ENCODE results near the gene TCF7. TPM values are rescaled to one million over a fixed set of nuclear protein-coding genes. Genes with fewer than 3 reads are reported as not detected.

TCF7 gene
- polyA plus RNA-seq, 1 of the 3 experiments (the other 2 are of a cell fraction): 2.7 TPM

GRCh38 chr5:134099939-134100282 lies 14.6 kb upstream of the TCF7 start:
- no peak overlapping the region for H3K9ac ChIP-seq
- no peaks in the 10 kb centered on the region for H3K9me3 ChIP-seq
- no peaks in the 10 kb centered on the region for H3K9me2 ChIP-seq
- DNase-seq: no peak
- H3K27me3 ChIP-seq (ENCODE audit: insufficient read depth): no peaks in the 10 kb centered on the region
- H3K4me3 ChIP-seq (ENCODE audit: low read depth in 2 of 2, low read length in 1 of 2): no peak overlapping the region
- WGBS (ENCODE audit: low lambda C conversion rate): 82% methylated on average over 2 of the region's 2 CpGs
- peak overlapping the region; percentile 18; the same call in 1 of the 2 replicates for H3K4me2 ChIP-seq
- H3F3A ChIP-seq (replicated peaks; ENCODE audit: insufficient read depth): peaks cover 5% of the 10 kb centered on the region
- no peaks in the 10 kb centered on the region for H3K36me3 ChIP-seq (replicated peaks in 1 of 2; ENCODE audit: control insufficient read depth in 1 of 2, insufficient read depth in 2 of 2, low read length in 1 of 2)
- H3K27ac ChIP-seq (ENCODE audit: low read depth in 2 of 2, low read length in 1 of 2): peak overlapping the region; percentile 64 to 82
- TF ChIP-seq FOXM1 (IDR thresholded peaks at IDR 0.05; ENCODE audit: low read depth): no peak
- TF ChIP-seq SIN3A (IDR thresholded peaks at IDR 0.05; ENCODE audit: borderline replicate concordance, low read depth, low read length): no peak
- TF ChIP-seq FOSL2 (IDR thresholded peaks at IDR 0.05; ENCODE audit: borderline replicate concordance, low read depth): no peak
- TF ChIP-seq EP300 (IDR thresholded peaks at IDR 0.05; ENCODE audit: borderline replicate concordance in 1 of 2, low read depth in 1 of 2, low read length in 1 of 2): no peak
- TF ChIP-seq RCOR1 (IDR thresholded peaks at IDR 0.05; ENCODE audit: low read length): no peak
- no peak for TF ChIP-seq RFX5 (IDR thresholded peaks at IDR 0.05; ENCODE audit: low read length)
- TF ChIP-seq RXRA (IDR thresholded peaks at IDR 0.05; ENCODE audit: borderline replicate concordance, low read depth): no peak
- no peak for TF ChIP-seq YY1 (IDR thresholded peaks at IDR 0.05; ENCODE audit: low read depth)
- TF ChIP-seq MXI1 (IDR thresholded peaks at IDR 0.05; ENCODE audit: low read depth, low read length): no peak
- no peak for TF ChIP-seq EZH2phosphoT487 (IDR thresholded peaks at IDR 0.05; ENCODE audit: borderline replicate concordance, low read depth)
- TF ChIP-seq CHD2 (IDR thresholded peaks at IDR 0.05; ENCODE audit: low read length, partially characterized antibody): no peak
- no peak for TF ChIP-seq POLR2AphosphoS5 (IDR thresholded peaks at IDR 0.05; ENCODE audit: low read depth, low read length)
- no peak for TF ChIP-seq MAX (IDR thresholded peaks at IDR 0.05; ENCODE audit: low read depth)
- TF ChIP-seq PBX3 (IDR thresholded peaks at IDR 0.05): no peak
- TF ChIP-seq FOXJ3 (CRISPR knock-in tag; IDR thresholded peaks at IDR 0.05): no peak
- peaks cover 13 to 56% of the 10 kb centered on the region in 2 experiments for H3K4me1 ChIP-seq (ENCODE audit: control insufficient read depth in 1 of 2, insufficient read depth in 2 of 2, low read depth in 1 of 2, low read length in 1 of 2)
- H2AFZ ChIP-seq (ENCODE audit: low read depth): peak overlapping the region; percentile 86; the same call in 1 of the 2 replicates
- H3K79me2 ChIP-seq (ENCODE audit: insufficient read depth): no peaks in the 10 kb centered on the region
- ChIA-PET POLR2A (interaction anchor here (1.2 to 1.6 kb wide), 3 partner anchors 11 to 60 kb away, joined by 3 to 4 read pairs (median 3); no protein-coding TSS in a partner anchor), CTCF (interaction anchor here (0.8 to 2.8 kb wide), 5 partner anchors 11 to 190 kb away, joined by 3 to 14 read pairs (median 5); partner anchors contain the start of gene TCF7)
- no peaks in the 10 kb centered on the region for H4K20me1 ChIP-seq (ENCODE audit: insufficient read depth)

- POLR2A ChIA-PET: interaction anchor here (1.2 to 1.6 kb wide), 3 partner anchors 11 to 61 kb away, joined by 3 to 4 read pairs (median 3); no protein-coding TSS in a partner anchor
- H3K4me1 ChIP-seq (ENCODE audit: control insufficient read depth in 1 of 2, insufficient read depth in 2 of 2, low read depth in 1 of 2, low read length in 1 of 2): peaks cover 13 to 61% of the 10 kb centered on the region in 2 experiments
- H3K27ac ChIP-seq (ENCODE audit: low read depth in 2 of 2, low read length in 1 of 2): peak overlapping the region; percentile 64 to 82
Measured at GRCh38 chr5:134100283-134101091, 14.0 kb upstream of the TCF7 start.

More at GRCh38 chr5:134100283-134101091, 14.0 kb upstream of the TCF7 start:
- no peaks in the 10 kb centered on the region for H3K36me3 ChIP-seq (replicated peaks in 1 of 2; ENCODE audit: control insufficient read depth in 1 of 2, insufficient read depth in 2 of 2, low read length in 1 of 2)
- TF ChIP-seq FOSL2 (IDR thresholded peaks at IDR 0.05; ENCODE audit: borderline replicate concordance, low read depth) (peak; percentile 22; the same call in 1 of the 2 replicates), MAX (IDR thresholded peaks at IDR 0.05; ENCODE audit: low read depth) (peak; percentile 68; the same call in 1 of the 2 replicates), IRF3 (IDR thresholded peaks at IDR 0.05; ENCODE audit: low read depth, low read length) (no peak), USF1 (IDR thresholded peaks at IDR 0.05; ENCODE audit: borderline replicate concordance, low read depth) (0 out of 2 replicates have a peak, but pooled peaks have one; percentile 28), USF2 (IDR thresholded peaks at IDR 0.05; ENCODE audit: borderline replicate concordance, low read depth, low read length) (no peak), CHD2 (IDR thresholded peaks at IDR 0.05; ENCODE audit: low read length, partially characterized antibody) (no peak), TCF12 (IDR thresholded peaks at IDR 0.05) (0 out of 2 replicates have a peak, but pooled peaks have one; percentile 8)
- H3K9ac ChIP-seq: peak overlapping the region; percentile 32; the same call in 1 of the 2 replicates
- peak; percentile 45 for DNase-seq
- CTCF ChIA-PET: interaction anchor here (1.1 to 3.4 kb wide), 9 partner anchors 8 to 189 kb away, joined by 3 to 20 read pairs (median 6); partner anchors contain the start of gene TCF7
- H3K9me2 ChIP-seq: no peaks in the 10 kb centered on the region
- no peaks in the 10 kb centered on the region for H4K20me1 ChIP-seq (ENCODE audit: insufficient read depth)
- peak overlapping the region; percentile 18 for H3K4me2 ChIP-seq
- no peaks in the 10 kb centered on the region for H3K9me3 ChIP-seq
- 49% methylated on average over 10 of the region's 10 CpGs for WGBS (ENCODE audit: low lambda C conversion rate)
- no peaks in the 10 kb centered on the region for H3K27me3 ChIP-seq (ENCODE audit: insufficient read depth)
- peak overlapping the region; percentile 86; the same call in 1 of the 2 replicates for H2AFZ ChIP-seq (ENCODE audit: low read depth)
- H3K4me3 ChIP-seq (ENCODE audit: low read depth in 2 of 2, low read length in 1 of 2): no peak overlapping the region
- H3K79me2 ChIP-seq (ENCODE audit: insufficient read depth): no peaks in the 10 kb centered on the region
- H3F3A ChIP-seq (replicated peaks; ENCODE audit: insufficient read depth): peaks cover 5% of the 10 kb centered on the region

Measured in SK-N-SH (cell line).